ENCODE data around the gene OBSCN. TPM values are rescaled to one million over a fixed set of nuclear protein-coding genes. Genes with fewer than 3 reads are reported as not detected.
"Not testable (repeated sequence)": the region's sequence is repeated elsewhere in the genome, so short reads cannot be mapped to it uniquely, and the experiment has no call there.

The OBSCN gene
- total RNA-seq, 6 experiments from 2014 or later, result 0.27 to 1.8 (median 0.53) TPM

- Mint-ChIP-seq H3K4me3 (no peak overlapping the region), H3K36me3 (ENCODE audit: low read depth) (peaks cover 7% of the 10 kb centered on the region), H3K4me1 (ENCODE audit: low read depth) (no peaks in the 10 kb centered on the region), H3K9me3 (peaks cover 6% of the 10 kb centered on the region; the same call in 1 of the 2 replicates), H3K27ac (no peak overlapping the region), H3K27me3 (ENCODE audit: insufficient read depth) (peaks cover 3% of the 10 kb centered on the region)
- TF ChIP-seq CTCF (IDR thresholded peaks at IDR 0.05), result no peak
- no peak for DNase-seq
These were observed 22.2 kb upstream of the OBSCN start for GRCh38 chr1:228185641-228185965.

- not testable (repeated sequence) for H3K4me3 Mint-ChIP-seq; DNase-seq; H3K27me3 Mint-ChIP-seq (ENCODE audit: insufficient read depth); H3K36me3 Mint-ChIP-seq (ENCODE audit: low read depth); H3K4me1 Mint-ChIP-seq (ENCODE audit: low read depth); H3K27ac Mint-ChIP-seq; H3K9me3 Mint-ChIP-seq
These were observed 19.6 kb upstream of the OBSCN start for GRCh38 chr1:228188249-228188648.

GRCh38 chr1:228190182-228190581, 17.7 kb upstream of the OBSCN start:
- H3K27ac Mint-ChIP-seq, result no peak overlapping the region

GRCh38 chr1:228190778-228191177, 17.1 kb upstream of the OBSCN start:
- Mint-ChIP-seq H3K27ac (no peak overlapping the region), H3K9me3 (peaks cover 6% of the 10 kb centered on the region; the same call in 1 of the 2 replicates), H3K4me3 (no peak overlapping the region), H3K27me3 (ENCODE audit: insufficient read depth) (peaks cover 2% of the 10 kb centered on the region; the same call in 1 of the 2 replicates), H3K4me1 (ENCODE audit: low read depth) (no peaks in the 10 kb centered on the region), H3K36me3 (ENCODE audit: low read depth) (peaks cover 7% of the 10 kb centered on the region; the same call in 1 of the 2 replicates)
- TF ChIP-seq CTCF (IDR thresholded peaks at IDR 0.05), result no peak
- DNase-seq, result no peak

More at GRCh38 chr1:228190182-228190581, 17.7 kb upstream of the OBSCN start:
- Mint-ChIP-seq H3K4me1 (ENCODE audit: low read depth) (no peaks in the 10 kb centered on the region), H3K36me3 (ENCODE audit: low read depth) (peaks cover 7% of the 10 kb centered on the region; the same call in 1 of the 2 replicates), H3K4me3 (no peak overlapping the region), H3K9me3 (peaks cover 6% of the 10 kb centered on the region; the same call in 1 of the 2 replicates), H3K27me3 (ENCODE audit: insufficient read depth) (peaks cover 2% of the 10 kb centered on the region)
- no peak for DNase-seq
- TF ChIP-seq CTCF (IDR thresholded peaks at IDR 0.05), result no peak

- peaks cover 2% of the 10 kb centered on the region; the same call in 1 of the 2 replicates for H3K27me3 Mint-ChIP-seq (ENCODE audit: insufficient read depth)
- H3K4me3 Mint-ChIP-seq, result no peak overlapping the region
- peaks cover 14% of the 10 kb centered on the region for H3K36me3 Mint-ChIP-seq (ENCODE audit: low read depth)
- no peak overlapping the region for H3K27ac Mint-ChIP-seq
- no peak for TF ChIP-seq CTCF (IDR thresholded peaks at IDR 0.05)
- H3K9me3 Mint-ChIP-seq, result peaks cover 17% of the 10 kb centered on the region
- no peaks in the 10 kb centered on the region for H3K4me1 Mint-ChIP-seq (ENCODE audit: low read depth)
- no peak for DNase-seq
These were observed 13.4 kb upstream of the OBSCN start for GRCh38 chr1:228194436-228194835.

- Mint-ChIP-seq H3K27me3 (ENCODE audit: insufficient read depth) (peaks cover 2% of the 10 kb centered on the region; the same call in 1 of the 2 replicates), H3K27ac (no peak overlapping the region), H3K36me3 (ENCODE audit: low read depth) (peaks cover 18% of the 10 kb centered on the region), H3K4me1 (ENCODE audit: low read depth) (no peaks in the 10 kb centered on the region), H3K9me3 (peaks cover 24% of the 10 kb centered on the region), H3K4me3 (no peak overlapping the region)
- no peak for DNase-seq
- TF ChIP-seq CTCF (IDR thresholded peaks at IDR 0.05), result no peak
These were observed 12.7 kb upstream of the OBSCN start for GRCh38 chr1:228194921-228195812.
